HG03354 (cell line): ENCODE data around the gene NKAP.

ENCODE experiments used
- ATAC-seq: cut with Tn5 transposase; IDR thresholded peaks from one replicate; pipeline ENCODE4 v1.9.1; 2021; ENCODE audit warnings: mild to moderate bottlenecking; ENCODE audit not compliant: unreplicated experiment, poor library complexity, severe bottlenecking

Gene NKAP

DNA sequence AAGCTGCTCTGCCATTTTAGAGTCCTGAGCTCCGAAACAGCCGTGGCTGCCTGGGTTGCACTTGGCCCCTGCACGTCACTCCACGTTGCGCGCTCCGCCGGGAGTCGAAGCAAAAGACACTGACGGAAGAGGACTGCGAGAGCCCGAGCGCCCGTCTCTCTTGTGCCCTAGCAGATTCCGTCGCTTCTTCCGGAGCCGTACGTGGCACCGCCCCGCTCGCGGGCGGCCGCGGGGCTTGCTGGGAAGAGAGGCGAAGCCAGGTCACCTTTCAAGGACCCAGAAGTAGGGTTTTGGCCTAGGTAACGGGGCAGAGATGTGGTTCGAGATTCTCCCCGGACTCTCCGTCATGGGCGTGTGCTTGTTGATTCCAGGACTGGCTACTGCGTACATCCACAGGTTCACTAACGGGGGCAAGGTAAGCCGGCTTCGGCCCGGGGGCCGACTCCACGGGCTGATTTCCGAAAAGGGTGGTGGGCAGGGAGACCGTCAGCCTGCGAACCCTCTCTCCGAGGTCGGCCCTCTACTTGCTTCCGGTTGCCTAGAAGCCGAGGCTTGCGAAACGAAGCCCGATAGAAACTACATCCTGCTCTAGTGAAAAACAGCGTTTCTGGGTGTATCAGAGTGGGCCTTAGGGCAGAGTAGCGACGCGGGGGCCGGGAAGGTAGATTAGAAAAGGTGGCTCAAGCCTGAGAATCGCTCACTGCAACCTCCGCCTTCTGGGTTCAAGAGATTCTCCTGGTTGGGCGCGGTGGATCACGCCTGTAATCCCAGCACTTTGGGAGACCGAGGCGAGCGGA, 71.8 kb downstream of the NKAP start, which contains the start of the genes NDUFA1 and RNF113A:
TSS of gene NDUFA1 (plus strand) at position 234 of the 797 bp plus-strand sequence. CDS start at position 314, 80 bp downstream.
TSS of gene RNF113A (minus strand) at position 135 of the 797 bp plus-strand sequence. CDS start at position 15, 120 bp downstream.
- peak; percentile 88 for ATAC-seq

DNA sequence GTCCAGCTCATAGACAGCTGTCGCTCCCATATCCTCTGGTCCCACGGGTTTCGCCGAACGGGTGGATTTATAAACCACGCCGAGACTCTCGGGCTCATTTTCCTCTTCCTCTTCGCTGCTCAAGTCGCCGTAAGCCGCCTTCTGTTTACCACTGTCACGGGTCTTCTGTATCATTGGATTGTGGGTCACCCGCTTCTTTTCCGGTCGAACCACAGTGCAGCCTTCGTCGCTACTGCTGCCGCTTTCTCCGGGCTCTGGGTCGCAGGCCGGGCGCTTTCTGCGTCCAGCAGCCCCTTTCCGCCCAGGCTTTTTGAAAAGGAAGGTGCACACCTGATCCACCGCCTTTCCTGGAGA, 72.3 kb downstream of the NKAP start:
- peak; percentile 46 for ATAC-seq
